ENCODE data around the gene MEX3D.

DNA sequence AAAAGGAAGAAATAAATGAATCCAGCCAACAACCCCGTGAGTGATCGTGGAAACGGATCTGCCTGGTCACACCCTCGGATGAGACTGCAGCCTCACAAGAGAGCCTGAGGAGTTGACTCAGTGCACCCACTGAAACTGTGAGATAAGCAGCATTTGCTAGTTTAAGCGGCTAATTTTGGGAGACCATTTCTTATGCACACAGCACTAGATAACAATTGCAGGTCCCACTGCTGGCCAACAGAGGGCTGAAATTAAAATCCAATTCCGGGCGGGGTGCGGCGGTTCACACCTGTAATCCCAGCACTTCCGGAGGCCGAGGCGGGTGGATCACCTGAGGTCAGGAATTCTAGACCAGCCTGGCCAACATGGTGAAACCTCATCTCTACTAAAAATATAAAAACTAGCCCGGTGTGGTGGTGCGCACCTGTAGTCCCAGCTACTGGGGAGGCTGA lies 33.5 kb upstream of the MEX3D start:
- TF ChIP-seq YY1 (IDR thresholded peaks at IDR 0.05; ENCODE audit: low read depth) (no peak), CEBPB (IDR thresholded peaks at IDR 0.05) (no peak)
- TF ChIP-seq, protein P1, sequence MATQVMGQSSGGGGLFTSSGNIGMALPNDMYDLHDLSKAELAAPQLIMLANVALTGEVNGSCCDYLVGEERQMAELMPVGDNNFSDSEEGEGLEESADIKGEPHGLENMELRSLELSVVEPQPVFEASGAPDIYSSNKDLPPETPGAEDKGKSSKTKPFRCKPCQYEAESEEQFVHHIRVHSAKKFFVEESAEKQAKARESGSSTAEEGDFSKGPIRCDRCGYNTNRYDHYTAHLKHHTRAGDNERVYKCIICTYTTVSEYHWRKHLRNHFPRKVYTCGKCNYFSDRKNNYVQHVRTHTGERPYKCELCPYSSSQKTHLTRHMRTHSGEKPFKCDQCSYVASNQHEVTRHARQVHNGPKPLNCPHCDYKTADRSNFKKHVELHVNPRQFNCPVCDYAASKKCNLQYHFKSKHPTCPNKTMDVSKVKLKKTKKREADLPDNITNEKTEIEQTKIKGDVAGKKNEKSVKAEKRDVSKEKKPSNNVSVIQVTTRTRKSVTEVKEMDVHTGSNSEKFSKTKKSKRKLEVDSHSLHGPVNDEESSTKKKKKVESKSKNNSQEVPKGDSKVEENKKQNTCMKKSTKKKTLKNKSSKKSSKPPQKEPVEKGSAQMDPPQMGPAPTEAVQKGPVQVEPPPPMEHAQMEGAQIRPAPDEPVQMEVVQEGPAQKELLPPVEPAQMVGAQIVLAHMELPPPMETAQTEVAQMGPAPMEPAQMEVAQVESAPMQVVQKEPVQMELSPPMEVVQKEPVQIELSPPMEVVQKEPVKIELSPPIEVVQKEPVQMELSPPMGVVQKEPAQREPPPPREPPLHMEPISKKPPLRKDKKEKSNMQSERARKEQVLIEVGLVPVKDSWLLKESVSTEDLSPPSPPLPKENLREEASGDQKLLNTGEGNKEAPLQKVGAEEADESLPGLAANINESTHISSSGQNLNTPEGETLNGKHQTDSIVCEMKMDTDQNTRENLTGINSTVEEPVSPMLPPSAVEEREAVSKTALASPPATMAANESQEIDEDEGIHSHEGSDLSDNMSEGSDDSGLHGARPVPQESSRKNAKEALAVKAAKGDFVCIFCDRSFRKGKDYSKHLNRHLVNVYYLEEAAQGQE (IDR thresholded peaks at IDR 0.05; ENCODE audit: low read depth): no peak

Data from Ishikawa (cell line).